ENCODE measurements around the gene NWD2.

Gene NWD2

DNA sequence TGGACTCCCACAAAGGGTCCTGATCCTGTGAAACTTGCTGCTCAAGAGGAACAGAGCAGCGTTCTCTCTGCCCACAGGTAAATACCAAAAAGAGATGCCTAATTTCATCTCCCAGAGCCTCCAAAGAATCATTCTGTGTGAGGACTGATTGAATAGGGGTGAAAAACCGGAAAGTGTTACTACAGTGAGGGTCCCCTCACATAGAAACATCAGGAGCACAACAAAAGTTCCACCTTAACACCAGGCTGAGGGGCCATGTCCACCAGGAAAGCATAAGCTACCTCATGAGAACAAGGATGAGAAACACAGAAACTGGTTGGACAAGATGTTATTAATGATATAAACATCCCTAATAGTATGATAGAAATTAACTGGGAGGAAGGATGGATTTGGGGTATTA is 140.9 kb downstream of the NWD2 start:
- DNase-seq (ENCODE audit: low spot score) = no peak
- in situ Hi-C loops (cut with MboI; ENCODE audit: low pct_unique_long_range_greater_than_20kb, low sequenced_read_pairs, unreplicated experiment) = loop anchor here (10.0 kb wide), 1 partner anchor 971 kb away; no protein-coding TSS in a partner anchor
- TF ChIP-seq, protein P1, sequence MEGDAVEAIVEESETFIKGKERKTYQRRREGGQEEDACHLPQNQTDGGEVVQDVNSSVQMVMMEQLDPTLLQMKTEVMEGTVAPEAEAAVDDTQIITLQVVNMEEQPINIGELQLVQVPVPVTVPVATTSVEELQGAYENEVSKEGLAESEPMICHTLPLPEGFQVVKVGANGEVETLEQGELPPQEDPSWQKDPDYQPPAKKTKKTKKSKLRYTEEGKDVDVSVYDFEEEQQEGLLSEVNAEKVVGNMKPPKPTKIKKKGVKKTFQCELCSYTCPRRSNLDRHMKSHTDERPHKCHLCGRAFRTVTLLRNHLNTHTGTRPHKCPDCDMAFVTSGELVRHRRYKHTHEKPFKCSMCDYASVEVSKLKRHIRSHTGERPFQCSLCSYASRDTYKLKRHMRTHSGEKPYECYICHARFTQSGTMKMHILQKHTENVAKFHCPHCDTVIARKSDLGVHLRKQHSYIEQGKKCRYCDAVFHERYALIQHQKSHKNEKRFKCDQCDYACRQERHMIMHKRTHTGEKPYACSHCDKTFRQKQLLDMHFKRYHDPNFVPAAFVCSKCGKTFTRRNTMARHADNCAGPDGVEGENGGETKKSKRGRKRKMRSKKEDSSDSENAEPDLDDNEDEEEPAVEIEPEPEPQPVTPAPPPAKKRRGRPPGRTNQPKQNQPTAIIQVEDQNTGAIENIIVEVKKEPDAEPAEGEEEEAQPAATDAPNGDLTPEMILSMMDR (IDR thresholded peaks at IDR 0.05; ENCODE audit: extremely low read depth, insufficient read depth, missing control alignments) = no peak

DNA sequence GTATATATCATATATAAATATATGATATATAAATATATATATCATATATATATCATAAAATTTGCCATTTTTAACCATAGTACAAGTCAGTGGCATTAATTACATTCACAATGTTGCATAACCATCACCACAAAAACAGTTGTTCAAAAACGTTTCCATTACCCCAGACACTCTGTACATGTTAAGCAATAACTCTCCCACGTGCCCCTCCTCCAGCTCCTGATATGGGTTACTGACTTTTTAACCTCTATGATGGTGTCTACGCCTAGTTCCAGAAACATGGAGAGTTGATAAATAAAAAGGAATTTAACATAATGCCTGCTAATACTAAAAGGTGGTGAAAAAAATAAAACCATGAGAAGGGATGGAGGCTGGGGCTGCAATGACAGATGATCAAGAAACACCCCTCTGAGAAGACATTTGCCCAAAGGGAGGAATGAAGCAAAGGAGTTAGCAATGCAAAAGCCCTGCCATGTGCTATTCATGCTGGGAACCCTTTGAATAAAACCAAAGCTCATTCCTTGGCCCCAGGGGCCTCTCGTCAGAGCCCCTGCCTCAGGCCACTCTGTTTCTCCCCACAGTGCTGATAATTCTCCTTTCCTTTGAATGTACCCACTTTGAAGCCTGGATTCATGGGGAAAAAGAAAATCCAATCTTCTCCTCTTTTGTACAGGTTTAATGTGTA is 144.3 kb downstream of the NWD2 start:
- DNase-seq (ENCODE audit: low spot score) = no peak
- in situ Hi-C loops (cut with MboI; ENCODE audit: low pct_unique_long_range_greater_than_20kb, low sequenced_read_pairs, unreplicated experiment) = loop anchor here (10.0 kb wide), 1 partner anchor 974 kb away; no protein-coding TSS in a partner anchor
- TF ChIP-seq, protein P1 (IDR thresholded peaks at IDR 0.05; ENCODE audit: extremely low read depth, insufficient read depth, missing control alignments) = no peak

DNA sequence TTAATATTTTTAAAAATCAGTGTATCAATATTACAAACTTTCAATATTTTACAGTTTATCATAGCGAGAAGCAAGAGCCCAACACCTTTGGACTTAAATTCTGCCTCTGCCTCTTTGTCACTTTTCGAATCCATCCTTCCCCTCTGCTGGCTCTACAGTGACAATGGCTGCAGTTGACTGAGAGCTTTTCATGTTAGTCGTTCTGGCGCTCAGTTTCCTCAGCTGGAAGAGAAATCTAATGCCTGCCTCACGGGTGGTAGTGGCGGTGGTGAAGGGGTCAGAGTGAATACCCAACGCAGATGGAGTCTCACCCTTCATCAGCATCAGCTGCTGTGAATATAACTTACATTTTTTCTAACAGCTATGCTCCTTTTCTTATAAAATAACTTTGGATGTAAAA is 144.8 kb downstream of the NWD2 start:
- TF ChIP-seq, protein P1 (IDR thresholded peaks at IDR 0.05; ENCODE audit: extremely low read depth, insufficient read depth, missing control alignments) = peak; percentile 5
- in situ Hi-C loops (cut with MboI; ENCODE audit: low pct_unique_long_range_greater_than_20kb, low sequenced_read_pairs, unreplicated experiment) = loop anchor here (10.0 kb wide), 1 partner anchor 975 kb away; no protein-coding TSS in a partner anchor
- no peak for DNase-seq (ENCODE audit: low spot score)

DNA sequence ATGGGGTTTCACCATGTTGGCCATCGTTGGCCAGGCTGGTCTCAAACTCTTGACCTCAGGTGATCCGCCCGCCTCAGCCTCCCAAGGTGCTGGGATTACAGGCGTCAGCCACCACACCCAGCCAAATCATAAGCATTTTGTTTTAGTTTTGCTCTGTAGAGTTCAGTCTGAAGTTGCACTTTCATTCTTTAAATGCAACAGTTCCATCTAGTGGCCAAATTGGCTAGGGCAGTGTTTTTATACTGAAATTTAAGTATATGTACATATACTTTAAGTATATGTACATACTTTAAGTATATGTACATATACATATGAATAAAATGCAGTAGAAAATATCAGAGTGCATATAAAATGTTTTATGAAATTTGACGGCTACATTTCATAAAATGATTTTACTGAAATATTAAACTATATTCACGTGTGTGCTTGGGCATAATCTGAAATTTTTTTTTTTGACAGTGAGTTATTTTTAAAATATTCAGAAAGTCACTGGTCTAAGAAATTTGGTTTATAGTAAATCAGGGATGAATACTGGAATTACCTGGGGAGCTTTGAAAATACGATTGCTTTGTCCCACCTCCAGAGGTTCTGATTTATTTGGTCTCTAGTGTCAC is 145.5 kb downstream of the NWD2 start:
- TF ChIP-seq, protein P1 (IDR thresholded peaks at IDR 0.05; ENCODE audit: extremely low read depth, insufficient read depth, missing control alignments) = peak; percentile 70
- in situ Hi-C loops (cut with MboI; ENCODE audit: low pct_unique_long_range_greater_than_20kb, low sequenced_read_pairs, unreplicated experiment) = loop anchor here (10.0 kb wide), 1 partner anchor 975 kb away; no protein-coding TSS in a partner anchor
- DNase-seq (ENCODE audit: low spot score) = peak; percentile 46

DNA sequence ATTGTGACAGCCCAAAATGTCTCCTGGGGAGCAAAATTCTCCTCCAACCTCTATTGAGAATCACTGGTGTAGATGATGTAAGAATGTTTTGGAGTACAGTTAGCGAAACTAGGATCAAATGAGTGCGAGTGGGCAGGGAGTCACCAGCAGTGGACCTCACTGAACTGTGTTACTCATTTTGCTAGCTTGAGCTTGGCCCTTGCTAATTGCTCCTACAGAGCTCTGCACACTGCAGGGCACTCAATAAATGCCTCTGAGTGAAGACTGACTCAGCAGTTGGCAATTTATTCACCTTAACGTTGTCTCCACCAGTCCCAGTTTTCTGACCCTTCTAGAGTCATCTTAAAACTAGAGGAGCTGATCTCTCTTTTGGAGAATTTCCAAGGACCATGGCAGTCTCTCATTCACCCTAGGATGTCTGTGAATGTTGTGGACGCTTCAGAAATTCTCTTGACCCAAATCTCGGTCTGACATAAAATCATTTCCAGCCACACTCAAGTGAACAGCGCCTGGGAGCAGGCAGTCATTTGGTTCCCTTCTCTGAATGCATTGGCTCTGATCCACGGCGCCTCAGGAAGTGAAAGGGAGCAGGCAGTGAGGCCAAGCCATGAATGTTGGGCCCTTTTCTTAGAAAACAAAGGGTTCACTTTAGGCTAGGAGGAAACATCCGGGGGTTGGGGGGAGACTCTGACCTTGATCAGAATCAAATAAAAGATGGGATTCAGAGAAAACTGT is 148.1 kb downstream of the NWD2 start:
- in situ Hi-C loops (cut with MboI; ENCODE audit: low pct_unique_long_range_greater_than_20kb, low sequenced_read_pairs, unreplicated experiment) = no loop called here

DNA sequence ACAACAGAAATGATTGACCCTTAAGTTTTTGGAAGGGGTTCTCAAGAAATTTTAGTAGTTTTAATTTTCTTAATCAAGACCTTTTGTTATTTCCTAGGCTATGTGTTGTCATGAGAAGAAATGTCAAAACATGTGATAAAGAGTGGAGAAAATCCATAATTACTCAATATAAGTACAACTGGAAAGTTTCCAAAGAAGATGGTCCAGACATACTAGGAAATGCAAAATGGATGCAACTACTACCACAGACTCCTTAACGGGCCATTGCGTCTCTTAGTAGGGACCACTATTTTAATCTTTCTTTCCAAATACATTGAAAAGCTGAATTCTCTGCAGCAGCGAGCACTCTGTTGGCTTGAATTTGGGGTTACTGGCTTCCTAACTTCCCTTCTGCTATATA is 148.8 kb downstream of the NWD2 start:
- DNase-seq (ENCODE audit: low spot score) = no peak
- in situ Hi-C loops (cut with MboI; ENCODE audit: low pct_unique_long_range_greater_than_20kb, low sequenced_read_pairs, unreplicated experiment) = no loop called here
- TF ChIP-seq, protein P1 (IDR thresholded peaks at IDR 0.05; ENCODE audit: extremely low read depth, insufficient read depth, missing control alignments) = no peak

More for the DNA sequence above, 148.1 kb downstream of the NWD2 start:
- TF ChIP-seq, protein P1 (IDR thresholded peaks at IDR 0.05; ENCODE audit: extremely low read depth, insufficient read depth, missing control alignments) = no peak
- DNase-seq (ENCODE audit: low spot score) = no peak

Data from GM13977 (cell line).